HepG2 (cell line): ENCODE results near the gene POGLUT2. TPM values are rescaled to one million over a fixed set of nuclear protein-coding genes. Genes with fewer than 3 reads are reported as not detected.

Source experiments
- ATAD3A ChIP-seq: sonication (generic); formaldehyde crosslinking; IDR thresholded peaks from 2 replicates; pipeline ENCODE4 v1.4.0; 2020; ENCODE audit warnings: missing genetic modification reagents
- DR1 ChIP-seq: sonication (generic); formaldehyde crosslinking; IDR thresholded peaks from 2 replicates; pipeline ENCODE4 v1.8.0; 2021; ENCODE audit warnings: mild to moderate bottlenecking, missing genetic modification reagents, inconsistent platforms
- GATAD1 ChIP-seq: IDR thresholded peaks from 2 replicates; pipeline ENCODE4 v1.6.1; 2016; ENCODE audit warnings: missing genetic modification reagents, missing compliant biosample characterization
- HHEX ChIP-seq: IDR thresholded peaks from 2 replicates; pipeline ENCODE4 v1.6.1; 2016; ENCODE audit warnings: control low read depth
- JUND ChIP-seq: sonication (generic); formaldehyde crosslinking; IDR thresholded peaks from 2 replicates; pipeline ENCODE4 v1.8.0; 2022; ENCODE audit warnings: mild to moderate bottlenecking, missing genetic modification reagents
- KDM6A ChIP-seq: IDR thresholded peaks from 2 replicates; pipeline ENCODE4 v1.6.1; 2016; ENCODE audit warnings: low read depth
- NFYB ChIP-seq: sonication (generic); formaldehyde crosslinking; IDR thresholded peaks from 2 replicates; pipeline ENCODE4 v1.4.0; 2020; ENCODE audit warnings: missing genetic modification reagents
- SMYD3 ChIP-seq: sonication (generic); formaldehyde crosslinking; IDR thresholded peaks from 2 replicates; pipeline ENCODE4 v1.8.1; 2023; ENCODE audit warnings: mild to moderate bottlenecking, missing genetic modification reagents
- SP2 ChIP-seq: sonication (generic); formaldehyde crosslinking; IDR thresholded peaks from 2 replicates; pipeline ENCODE4 v1.5.1; 2020; ENCODE audit warnings: mild to moderate bottlenecking, missing genetic modification reagents
- SRSF1 ChIP-seq: fragments of 200-400 bp; formaldehyde crosslinking; optimal IDR thresholded peaks from 2 replicates; pipeline ENCODE3; 2017; ENCODE audit warnings: mild to moderate bottlenecking, low read depth, low read length, moderate library complexity
- SRY ChIP-seq: sonication (generic); formaldehyde crosslinking; IDR thresholded peaks from 2 replicates; pipeline ENCODE4 v1.8.0; 2022; ENCODE audit warnings: mild to moderate bottlenecking, missing genetic modification reagents
- ZBTB3 ChIP-seq: sonication (generic); formaldehyde crosslinking; IDR thresholded peaks from 2 replicates; pipeline ENCODE4 v1.4.0; 2020; ENCODE audit warnings: low read depth, mild to moderate bottlenecking, moderate library complexity, missing genetic modification reagents, borderline replicate concordance
- ZBTB46 ChIP-seq: sonication (generic); formaldehyde crosslinking; IDR thresholded peaks from 2 replicates; pipeline ENCODE4 v1.4.0; 2020; ENCODE audit warnings: mild to moderate bottlenecking, missing genetic modification reagents, borderline replicate concordance
- ZNF468 ChIP-seq: sonication (generic); formaldehyde crosslinking; IDR thresholded peaks from 2 replicates; pipeline ENCODE4 v1.8.0; 2022; ENCODE audit warnings: mild to moderate bottlenecking, moderate library complexity, missing genetic modification reagents
- ZNF569 ChIP-seq: sonication (generic); formaldehyde crosslinking; IDR thresholded peaks from 2 replicates; pipeline ENCODE4 v1.5.0; 2020; ENCODE audit warnings: mild to moderate bottlenecking, missing genetic modification reagents, moderate library complexity, borderline replicate concordance
- ZNF660 ChIP-seq: sonication (generic); formaldehyde crosslinking; IDR thresholded peaks from 2 replicates; pipeline ENCODE4 v1.5.1; 2020; ENCODE audit warnings: mild to moderate bottlenecking, low read depth, missing genetic modification reagents, borderline replicate concordance
- ZNF724P ChIP-seq: sonication (generic); formaldehyde crosslinking; IDR thresholded peaks from 2 replicates; pipeline ENCODE4 v1.8.0; 2022; ENCODE audit warnings: missing genetic modification reagents, borderline replicate concordance
- ZNF747 ChIP-seq: sonication (generic); formaldehyde crosslinking; IDR thresholded peaks from 2 replicates; pipeline ENCODE4 v1.8.1; 2023; ENCODE audit warnings: missing genetic modification reagents, mild to moderate bottlenecking, borderline replicate concordance
- polyA plus RNA-seq, 8 experiments: library from polyadenylated mRNA; depleted of rRNA in 3 of 8; stranded (reverse) in 7 of 8; unstranded in 1 of 8; fragments of >200 nt; fragmentation: Illumina TruSeq in 4 of 8; extraction: Trizol in 4 of 8; gene quantifications; 2 replicates each; pipeline versions ENCODE4 v1.2.1 to v1.2.3, GENCODE V29; 2011 to 2016; ENCODE audit warnings: low read depth in 4 of 8, missing spikeins in 1 of 8, mixed read lengths in 1 of 8; ENCODE audit not compliant: insufficient read depth in 1 of 8
- total RNA-seq, 5 experiments: library from RNA; depleted of rRNA; stranded (reverse); fragments of >200 nt; fragmentation: Illumina TruSeq; extraction: Trizol; gene quantifications; 2 replicates each; pipeline ENCODE4 v1.2.3, GENCODE V29; 2016; ENCODE audit warnings: low read depth in 1 of 5
- TF ChIP-seq, protein P1 (sequence below): sonication (generic); formaldehyde crosslinking; IDR thresholded peaks from 2 replicates; pipeline ENCODE4 v1.8.0; 2022; ENCODE audit warnings: missing genetic modification reagents, mild to moderate bottlenecking, inconsistent platforms, borderline replicate concordance
- TF ChIP-seq, protein P2 (sequence below): sonication (generic); formaldehyde crosslinking; conservative IDR thresholded peaks from 2 replicates; pipeline ENCODE4 v1.4.0; 2020; ENCODE audit warnings: missing genetic modification reagents
- TF ChIP-seq, protein P3 (sequence below): sonication (generic); formaldehyde crosslinking; IDR thresholded peaks from 2 replicates; pipeline ENCODE4 v1.4.0; 2020; ENCODE audit warnings: mild to moderate bottlenecking, missing genetic modification reagents, borderline replicate concordance

Gene POGLUT2
- total and polyA plus RNA-seq, 2 of the 13 experiments (the other 11 are each of a cell fraction or from before 2014, with no cell fraction given) = 18.0 to 26.1 TPM

DNA sequence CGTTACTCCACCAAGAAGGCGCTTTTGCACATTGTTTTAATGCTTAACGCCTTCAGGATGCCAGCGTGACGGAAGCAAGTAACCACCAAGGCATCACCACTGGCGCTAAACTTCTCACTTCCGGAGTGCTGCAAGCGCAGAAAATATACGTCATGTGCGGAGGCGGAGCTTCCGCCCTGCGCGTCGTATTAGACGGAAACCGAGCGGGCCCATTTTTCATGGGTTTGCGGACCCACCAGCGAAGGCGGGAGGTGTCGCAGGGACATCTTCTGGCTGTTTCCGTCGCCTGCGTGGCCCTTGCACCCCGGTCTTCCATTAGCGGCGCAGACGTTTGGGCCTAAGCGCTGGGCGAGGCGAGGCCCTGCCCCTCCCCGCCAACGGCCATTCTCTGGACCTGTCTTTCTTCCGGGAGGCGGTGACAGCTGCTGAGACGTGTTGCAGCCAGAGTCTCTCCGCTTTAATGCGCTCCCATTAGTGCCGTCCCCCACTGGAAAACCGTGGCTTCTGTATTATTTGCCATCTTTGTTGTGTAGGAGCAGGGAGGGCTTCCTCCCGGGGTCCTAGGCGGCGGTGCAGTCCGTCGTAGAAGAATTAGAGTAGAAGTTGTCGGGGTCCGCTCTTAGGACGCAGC, 47.0 kb upstream of the POGLUT2 start, which contains the start of gene ERCC5 (continued):
- TF ChIP-seq HHEX (CRISPR knock-in tag) (no peak), ATAD3A (CRISPR knock-in tag) (no peak), ZNF747 (CRISPR knock-in tag) (peak; percentile 84; the same call in 1 of the 2 replicates), SMYD3 (CRISPR knock-in tag) (peak; percentile 89), ZNF468 (CRISPR knock-in tag) (no peak), ZNF569 (CRISPR knock-in tag) (no peak), ZNF724P (CRISPR knock-in tag) (peak; percentile 57; the same call in 1 of the 2 replicates), ZNF660 (CRISPR knock-in tag) (peak; percentile 36; the same call in 1 of the 2 replicates), DR1 (CRISPR knock-in tag) (peak; percentile 93), ZBTB46 (no peak), SRY (CRISPR knock-in tag) (0 out of 2 replicates have a peak, but pooled peaks have one; percentile 81), SP2 (CRISPR knock-in tag) (peak; percentile 81), SRSF1 (peak; percentile 64), NFYB (CRISPR knock-in tag) (peak; percentile 65), JUND (CRISPR knock-in tag) (0 out of 2 replicates have a peak, but pooled peaks have one; percentile 57), KDM6A (CRISPR knock-in tag) (no peak), GATAD1 (CRISPR knock-in tag) (peak; percentile 99), ZBTB3 (peak; percentile 94)
- TF ChIP-seq, protein P1, sequence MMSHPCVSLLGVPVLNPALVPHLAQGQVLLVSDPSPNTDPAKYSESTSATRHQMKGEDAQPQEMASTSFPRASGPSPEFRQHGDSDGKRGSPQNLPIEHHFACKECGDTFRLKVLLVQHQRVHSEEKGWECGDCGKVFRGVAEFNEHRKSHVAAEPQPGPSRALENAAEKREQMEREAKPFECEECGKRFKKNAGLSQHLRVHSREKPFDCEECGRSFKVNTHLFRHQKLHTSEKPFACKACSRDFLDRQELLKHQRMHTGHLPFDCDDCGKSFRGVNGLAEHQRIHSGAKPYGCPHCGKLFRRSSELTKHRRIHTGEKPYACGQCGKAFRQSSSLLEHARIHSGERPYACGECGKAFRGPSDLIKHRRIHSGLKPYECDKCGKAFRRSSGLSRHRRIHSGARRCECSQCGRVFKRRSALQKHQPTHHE (CRISPR knock-in tag) = peak; percentile 91; the same call in 1 of the 2 replicates
- TF ChIP-seq, protein P2, sequence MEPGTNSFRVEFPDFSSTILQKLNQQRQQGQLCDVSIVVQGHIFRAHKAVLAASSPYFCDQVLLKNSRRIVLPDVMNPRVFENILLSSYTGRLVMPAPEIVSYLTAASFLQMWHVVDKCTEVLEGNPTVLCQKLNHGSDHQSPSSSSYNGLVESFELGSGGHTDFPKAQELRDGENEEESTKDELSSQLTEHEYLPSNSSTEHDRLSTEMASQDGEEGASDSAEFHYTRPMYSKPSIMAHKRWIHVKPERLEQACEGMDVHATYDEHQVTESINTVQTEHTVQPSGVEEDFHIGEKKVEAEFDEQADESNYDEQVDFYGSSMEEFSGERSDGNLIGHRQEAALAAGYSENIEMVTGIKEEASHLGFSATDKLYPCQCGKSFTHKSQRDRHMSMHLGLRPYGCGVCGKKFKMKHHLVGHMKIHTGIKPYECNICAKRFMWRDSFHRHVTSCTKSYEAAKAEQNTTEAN = peak; percentile 73; the same call in 1 of the 2 replicates
- TF ChIP-seq, protein P3, sequence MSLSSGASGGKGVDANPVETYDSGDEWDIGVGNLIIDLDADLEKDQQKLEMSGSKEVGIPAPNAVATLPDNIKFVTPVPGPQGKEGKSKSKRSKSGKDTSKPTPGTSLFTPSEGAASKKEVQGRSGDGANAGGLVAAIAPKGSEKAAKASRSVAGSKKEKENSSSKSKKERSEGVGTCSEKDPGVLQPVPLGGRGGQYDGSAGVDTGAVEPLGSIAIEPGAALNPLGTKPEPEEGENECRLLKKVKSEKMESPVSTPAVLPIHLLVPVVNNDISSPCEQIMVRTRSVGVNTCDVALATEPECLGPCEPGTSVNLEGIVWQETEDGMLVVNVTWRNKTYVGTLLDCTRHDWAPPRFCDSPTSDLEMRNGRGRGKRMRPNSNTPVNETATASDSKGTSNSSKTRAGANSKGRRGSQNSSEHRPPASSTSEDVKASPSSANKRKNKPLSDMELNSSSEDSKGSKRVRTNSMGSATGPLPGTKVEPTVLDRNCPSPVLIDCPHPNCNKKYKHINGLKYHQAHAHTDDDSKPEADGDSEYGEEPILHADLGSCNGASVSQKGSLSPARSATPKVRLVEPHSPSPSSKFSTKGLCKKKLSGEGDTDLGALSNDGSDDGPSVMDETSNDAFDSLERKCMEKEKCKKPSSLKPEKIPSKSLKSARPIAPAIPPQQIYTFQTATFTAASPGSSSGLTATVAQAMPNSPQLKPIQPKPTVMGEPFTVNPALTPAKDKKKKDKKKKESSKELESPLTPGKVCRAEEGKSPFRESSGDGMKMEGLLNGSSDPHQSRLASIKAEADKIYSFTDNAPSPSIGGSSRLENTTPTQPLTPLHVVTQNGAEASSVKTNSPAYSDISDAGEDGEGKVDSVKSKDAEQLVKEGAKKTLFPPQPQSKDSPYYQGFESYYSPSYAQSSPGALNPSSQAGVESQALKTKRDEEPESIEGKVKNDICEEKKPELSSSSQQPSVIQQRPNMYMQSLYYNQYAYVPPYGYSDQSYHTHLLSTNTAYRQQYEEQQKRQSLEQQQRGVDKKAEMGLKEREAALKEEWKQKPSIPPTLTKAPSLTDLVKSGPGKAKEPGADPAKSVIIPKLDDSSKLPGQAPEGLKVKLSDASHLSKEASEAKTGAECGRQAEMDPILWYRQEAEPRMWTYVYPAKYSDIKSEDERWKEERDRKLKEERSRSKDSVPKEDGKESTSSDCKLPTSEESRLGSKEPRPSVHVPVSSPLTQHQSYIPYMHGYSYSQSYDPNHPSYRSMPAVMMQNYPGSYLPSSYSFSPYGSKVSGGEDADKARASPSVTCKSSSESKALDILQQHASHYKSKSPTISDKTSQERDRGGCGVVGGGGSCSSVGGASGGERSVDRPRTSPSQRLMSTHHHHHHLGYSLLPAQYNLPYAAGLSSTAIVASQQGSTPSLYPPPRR (CRISPR knock-in tag) = peak; percentile 71; the same call in 1 of the 2 replicates
